ENCODE measurements around the gene USP53. TPM values are rescaled to one million over a fixed set of nuclear protein-coding genes. Genes with fewer than 3 reads are reported as not detected.
"Not testable (repeated sequence)": the region's sequence is repeated elsewhere in the genome, so short reads cannot be mapped to it uniquely, and the experiment has no call there.

The USP53 gene
- total RNA-seq, 1 donor from 2014 or later: 32.3 TPM

DNA sequence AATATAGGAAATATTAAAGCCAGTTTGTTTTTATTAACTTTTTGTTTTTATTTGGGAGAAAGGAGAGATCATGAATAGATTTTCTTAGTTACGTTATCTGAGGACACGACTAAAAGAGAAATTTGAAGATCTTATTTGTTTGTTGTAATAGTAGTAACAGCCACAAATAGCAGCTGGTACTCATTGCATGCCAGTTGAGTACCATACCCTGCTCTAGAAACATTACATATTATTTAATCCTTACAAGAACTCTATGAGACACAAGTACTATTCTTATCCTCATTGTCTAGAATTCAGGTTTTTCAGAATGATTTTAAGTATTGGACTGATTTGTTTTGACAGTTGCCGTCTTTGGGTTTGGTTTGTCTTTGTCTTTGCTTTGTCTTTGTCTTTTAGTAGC, 31.8 kb downstream of the USP53 start:
- no peaks in the 10 kb centered on the region for H3K27me3 ChIP-seq (ENCODE audit: insufficient read depth, low read length)
- H3K9me3 ChIP-seq (ENCODE audit: insufficient read depth, low read depth, low read length): no peaks in the 10 kb centered on the region
- H3K9ac ChIP-seq (ENCODE audit: low read length): no peak overlapping the region
- Mint-ChIP-seq H3K4me3 (ENCODE audit: unreplicated experiment) (no peak overlapping the region), H3K4me1 (ENCODE audit: low read depth, unreplicated experiment) (no peaks in the 10 kb centered on the region), H3K36me3 (ENCODE audit: low read depth, unreplicated experiment) (peaks cover 7% of the 10 kb centered on the region), H3K9me3 (ENCODE audit: unreplicated experiment) (no peaks in the 10 kb centered on the region), H3K27me3 (ENCODE audit: low read depth, unreplicated experiment) (no peaks in the 10 kb centered on the region), H3K27ac (ENCODE audit: unreplicated experiment) (no peak overlapping the region)
- no peak overlapping the region for H3K4me3 ChIP-seq (ENCODE audit: insufficient read depth, low read depth, low read length)
- DNase-seq (ENCODE audit: low read depth): no peak
- H3K36me3 ChIP-seq (ENCODE audit: insufficient read depth, low read length): peaks cover 3% of the 10 kb centered on the region
- H2AFZ ChIP-seq (ENCODE audit: low read depth, low read length): no peak overlapping the region
- no peaks in the 10 kb centered on the region for H3K79me2 ChIP-seq (ENCODE audit: insufficient read depth, low read length)
- FAIRE-seq: no peak
- no peak overlapping the region for H3K4me2 ChIP-seq (ENCODE audit: low read length)
- TF ChIP-seq EZH2 (IDR thresholded peaks at IDR 0.05; ENCODE audit: insufficient read depth, low read length): no peak
- TF ChIP-seq, protein P1, sequence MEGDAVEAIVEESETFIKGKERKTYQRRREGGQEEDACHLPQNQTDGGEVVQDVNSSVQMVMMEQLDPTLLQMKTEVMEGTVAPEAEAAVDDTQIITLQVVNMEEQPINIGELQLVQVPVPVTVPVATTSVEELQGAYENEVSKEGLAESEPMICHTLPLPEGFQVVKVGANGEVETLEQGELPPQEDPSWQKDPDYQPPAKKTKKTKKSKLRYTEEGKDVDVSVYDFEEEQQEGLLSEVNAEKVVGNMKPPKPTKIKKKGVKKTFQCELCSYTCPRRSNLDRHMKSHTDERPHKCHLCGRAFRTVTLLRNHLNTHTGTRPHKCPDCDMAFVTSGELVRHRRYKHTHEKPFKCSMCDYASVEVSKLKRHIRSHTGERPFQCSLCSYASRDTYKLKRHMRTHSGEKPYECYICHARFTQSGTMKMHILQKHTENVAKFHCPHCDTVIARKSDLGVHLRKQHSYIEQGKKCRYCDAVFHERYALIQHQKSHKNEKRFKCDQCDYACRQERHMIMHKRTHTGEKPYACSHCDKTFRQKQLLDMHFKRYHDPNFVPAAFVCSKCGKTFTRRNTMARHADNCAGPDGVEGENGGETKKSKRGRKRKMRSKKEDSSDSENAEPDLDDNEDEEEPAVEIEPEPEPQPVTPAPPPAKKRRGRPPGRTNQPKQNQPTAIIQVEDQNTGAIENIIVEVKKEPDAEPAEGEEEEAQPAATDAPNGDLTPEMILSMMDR (IDR thresholded peaks at IDR 0.05; ENCODE audit: insufficient read depth, low read depth, low read length): no peak
- no peaks in the 10 kb centered on the region for H4K20me1 ChIP-seq (ENCODE audit: insufficient read depth, low read length)
- H3K27ac ChIP-seq (ENCODE audit: low read depth, low read length): no peak overlapping the region
- H3K4me1 ChIP-seq (ENCODE audit: insufficient read depth, low read length): no peaks in the 10 kb centered on the region

DNA sequence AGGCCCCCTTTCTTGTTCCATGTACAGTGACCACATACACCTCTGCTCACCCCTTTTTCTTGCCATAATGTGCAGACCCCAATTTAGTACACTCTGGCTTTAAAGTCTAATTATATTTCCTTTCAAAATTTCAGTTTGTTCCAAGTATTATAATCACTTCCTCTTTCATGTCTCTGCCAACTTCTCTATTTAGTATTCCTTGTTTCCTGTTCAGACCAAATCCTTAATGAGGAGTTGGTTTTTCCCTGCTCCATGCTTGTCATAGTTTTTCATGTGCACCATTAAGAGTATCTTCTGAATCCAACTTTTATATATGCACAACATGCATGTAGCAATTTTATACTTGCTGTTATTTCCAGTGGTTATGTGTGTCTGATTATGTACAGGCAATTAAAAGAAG, 32.3 kb downstream of the USP53 start:
- FAIRE-seq: no peak
- no peaks in the 10 kb centered on the region for H3K79me2 ChIP-seq (ENCODE audit: insufficient read depth, low read length)
- peaks cover 8% of the 10 kb centered on the region for H3K36me3 Mint-ChIP-seq (ENCODE audit: low read depth, unreplicated experiment)

DNA sequence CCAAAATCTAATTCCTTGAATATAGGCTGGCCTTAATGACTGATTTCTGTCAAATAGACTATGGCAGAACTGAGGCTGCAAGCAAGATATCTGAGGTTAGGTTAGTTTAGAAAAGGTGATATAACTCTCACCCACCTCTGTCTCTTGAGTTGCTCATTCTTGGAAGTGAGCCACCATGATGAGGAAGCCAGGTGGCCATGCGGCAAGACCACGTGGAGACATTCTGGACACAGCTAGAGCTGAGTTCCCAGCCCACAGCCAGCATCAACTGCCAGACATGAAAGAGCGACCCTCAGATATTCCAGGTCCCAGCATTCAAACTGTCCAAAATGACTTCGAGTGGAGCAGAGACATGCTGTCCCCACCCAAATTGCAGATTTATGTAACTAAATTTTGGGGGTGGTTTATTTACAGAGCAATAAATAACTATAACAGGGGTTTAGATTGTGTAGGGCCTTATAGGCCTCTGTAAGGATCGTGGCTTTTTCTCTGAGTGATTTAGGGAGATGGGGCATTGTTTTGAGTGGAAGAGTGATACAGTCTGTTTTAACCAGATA, 33.7 kb downstream of the USP53 start:
- DNase-seq (ENCODE audit: low read depth): no peak
- Histone ChIP-seq H3K27me3 (ENCODE audit: insufficient read depth, low read length) (no peaks in the 10 kb centered on the region), H3K4me1 (ENCODE audit: insufficient read depth, low read length) (no peaks in the 10 kb centered on the region), H3K27ac (ENCODE audit: low read depth, low read length) (no peak overlapping the region), H3K9ac (ENCODE audit: low read length) (no peak overlapping the region), H3K4me3 (ENCODE audit: insufficient read depth, low read depth, low read length) (no peak overlapping the region), H3K4me2 (ENCODE audit: low read length) (no peak overlapping the region), H3K79me2 (ENCODE audit: insufficient read depth, low read length) (no peaks in the 10 kb centered on the region), H4K20me1 (ENCODE audit: insufficient read depth, low read length) (no peaks in the 10 kb centered on the region), H2AFZ (ENCODE audit: low read depth, low read length) (no peak overlapping the region), H3K9me3 (ENCODE audit: insufficient read depth, low read depth, low read length) (no peaks in the 10 kb centered on the region), H3K36me3 (ENCODE audit: insufficient read depth, low read length) (no peaks in the 10 kb centered on the region)
- H3K27me3 Mint-ChIP-seq (ENCODE audit: low read depth, unreplicated experiment): no peaks in the 10 kb centered on the region
- no peak for FAIRE-seq
- H3K27ac Mint-ChIP-seq (ENCODE audit: unreplicated experiment): no peak overlapping the region
- no peaks in the 10 kb centered on the region for H3K4me1 Mint-ChIP-seq (ENCODE audit: low read depth, unreplicated experiment)
- no peak for TF ChIP-seq EZH2 (IDR thresholded peaks at IDR 0.05; ENCODE audit: insufficient read depth, low read length)
- TF ChIP-seq, protein P1 (IDR thresholded peaks at IDR 0.05; ENCODE audit: insufficient read depth, low read depth, low read length): no peak
- peaks cover 10% of the 10 kb centered on the region for H3K36me3 Mint-ChIP-seq (ENCODE audit: low read depth, unreplicated experiment)
- no peak overlapping the region for H3K4me3 Mint-ChIP-seq (ENCODE audit: unreplicated experiment)
- H3K9me3 Mint-ChIP-seq (ENCODE audit: unreplicated experiment): no peaks in the 10 kb centered on the region

More for the DNA sequence above, 32.3 kb downstream of the USP53 start:
- Mint-ChIP-seq H3K4me1 (ENCODE audit: low read depth, unreplicated experiment) (no peaks in the 10 kb centered on the region), H3K27me3 (ENCODE audit: low read depth, unreplicated experiment) (no peaks in the 10 kb centered on the region), H3K27ac (ENCODE audit: unreplicated experiment) (no peak overlapping the region), H3K4me3 (ENCODE audit: unreplicated experiment) (no peak overlapping the region), H3K9me3 (ENCODE audit: unreplicated experiment) (no peaks in the 10 kb centered on the region)
- no peak overlapping the region for H3K4me3 ChIP-seq (ENCODE audit: insufficient read depth, low read depth, low read length)
- no peak for DNase-seq (ENCODE audit: low read depth)
- H2AFZ ChIP-seq (ENCODE audit: low read depth, low read length): no peak overlapping the region
- H3K4me2 ChIP-seq (ENCODE audit: low read length): no peak overlapping the region
- no peak overlapping the region for H3K9ac ChIP-seq (ENCODE audit: low read length)
- H3K27ac ChIP-seq (ENCODE audit: low read depth, low read length): no peak overlapping the region
- no peaks in the 10 kb centered on the region for H3K9me3 ChIP-seq (ENCODE audit: insufficient read depth, low read depth, low read length)
- H3K36me3 ChIP-seq (ENCODE audit: insufficient read depth, low read length): no peaks in the 10 kb centered on the region
- no peaks in the 10 kb centered on the region for H3K4me1 ChIP-seq (ENCODE audit: insufficient read depth, low read length)
- TF ChIP-seq, protein P1 (IDR thresholded peaks at IDR 0.05; ENCODE audit: insufficient read depth, low read depth, low read length): no peak
- TF ChIP-seq EZH2 (IDR thresholded peaks at IDR 0.05; ENCODE audit: insufficient read depth, low read length): no peak
- H3K27me3 ChIP-seq (ENCODE audit: insufficient read depth, low read length): no peaks in the 10 kb centered on the region
- no peaks in the 10 kb centered on the region for H4K20me1 ChIP-seq (ENCODE audit: insufficient read depth, low read length)

DNA sequence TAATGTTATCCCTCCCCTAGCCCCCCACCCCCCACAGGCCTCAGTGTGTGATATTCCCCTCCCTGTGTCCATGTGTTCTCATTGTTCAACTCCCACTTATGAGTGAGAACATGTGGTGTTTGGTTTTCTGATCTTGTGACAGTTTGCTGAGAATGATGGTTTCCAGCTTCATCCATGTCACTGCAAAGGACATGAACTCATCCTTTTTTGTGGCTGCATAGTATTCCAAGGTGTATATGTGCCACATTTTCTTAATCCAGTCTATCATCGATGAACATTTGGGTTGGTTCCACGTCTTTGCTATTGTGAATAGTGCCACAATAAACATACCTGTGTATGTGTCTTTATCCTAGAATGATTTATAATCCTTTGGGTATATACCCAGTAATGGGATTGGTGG, 38.5 kb downstream of the USP53 start:
- peaks cover 36% of the 10 kb centered on the region for H3K36me3 Mint-ChIP-seq (ENCODE audit: low read depth, unreplicated experiment)
- H3K27me3 Mint-ChIP-seq (ENCODE audit: low read depth, unreplicated experiment); FAIRE-seq; H3K36me3 ChIP-seq (ENCODE audit: insufficient read depth, low read length); H3K4me3 ChIP-seq (ENCODE audit: insufficient read depth, low read depth, low read length); H3K79me2 ChIP-seq (ENCODE audit: insufficient read depth, low read length); DNase-seq (ENCODE audit: low read depth); H3K9me3 ChIP-seq (ENCODE audit: insufficient read depth, low read depth, low read length); H3K9ac ChIP-seq (ENCODE audit: low read length); H3K4me1 ChIP-seq (ENCODE audit: insufficient read depth, low read length); H2AFZ ChIP-seq (ENCODE audit: low read depth, low read length); H3K27ac Mint-ChIP-seq (ENCODE audit: unreplicated experiment); H3K27me3 ChIP-seq (ENCODE audit: insufficient read depth, low read length); H3K4me1 Mint-ChIP-seq (ENCODE audit: low read depth, unreplicated experiment); H4K20me1 ChIP-seq (ENCODE audit: insufficient read depth, low read length); H3K27ac ChIP-seq (ENCODE audit: low read depth, low read length); H3K4me2 ChIP-seq (ENCODE audit: low read length); H3K4me3 Mint-ChIP-seq (ENCODE audit: unreplicated experiment): not testable (repeated sequence)
- H3K9me3 Mint-ChIP-seq (ENCODE audit: unreplicated experiment): peaks cover 11% of the 10 kb centered on the region
